SK-N-SH (cell line): ENCODE data around the gene MS4A15. TPM values are rescaled to one million over a fixed set of nuclear protein-coding genes. Genes with fewer than 3 reads are reported as not detected.

Experiments used
- CTCF ChIA-PET: fragments of 300-600, 350-600 bp; formaldehyde crosslinking; extraction: SDS; loops from one replicate; lab custom pipeline; 2021; lab: Yijun Ruan, JAX
- POLR2A ChIA-PET: fragments of 350-600 bp; sonication (Branson Sonifier 250); formaldehyde crosslinking; extraction: SDS; loops from one replicate; lab custom pipeline; 2020; ENCODE audit warnings: antibody characterized with exemption, inconsistent platforms; lab: Yijun Ruan, JAX
- DNase-seq: peaks from one replicate; pipeline ENCODE4 v3.0.0; 2012
- H2AFZ ChIP-seq: fragments of 200-600 bp; sonication (generic); 2 replicates; pipeline ENCODE4 v1.8.1; 2016; ENCODE audit warnings: antibody characterized with exemption, mild to moderate bottlenecking, low read depth
- H3F3A ChIP-seq: fragments of 200-600 bp; sonication (generic); replicated peaks from 2 replicates; pipeline ENCODE3; 2016; ENCODE audit warnings: antibody characterized with exemption, mild to moderate bottlenecking; ENCODE audit not compliant: insufficient read depth
- H3K27ac ChIP-seq, 2 experiments: fragments of 200-500 bp in 1 of 2; fragments of 200-600 bp in 1 of 2; sonication (Bioruptor generic) in 1 of 2; sonication (generic), shearing (Covaris generic) in 1 of 2; 2 replicates each; pipeline versions ENCODE4 v1.5.1 to v1.6.1; 2014 to 2016; ENCODE audit warnings: low read depth in 2 of 2, inconsistent platforms in 1 of 2, low read length in 1 of 2, mild to moderate bottlenecking in 1 of 2, mixed read lengths in 1 of 2
- H3K27me3 ChIP-seq: fragments of 200-600 bp; sonication (generic), shearing (Covaris generic); 2 replicates; pipeline ENCODE4 v1.6.1; 2016; ENCODE audit warnings: mixed run types; ENCODE audit not compliant: insufficient read depth
- H3K36me3 ChIP-seq, 2 experiments: fragments of 200-500 bp in 1 of 2; fragments of 200-600 bp in 1 of 2; sonication (Bioruptor generic) in 1 of 2; sonication (generic) in 1 of 2; replicated peaks in 1 of 2; 2 replicates each; pipeline versions ENCODE3 to v1.5.1; 2014 to 2016; ENCODE audit warnings: low read length in 1 of 2, mild to moderate bottlenecking in 1 of 2; ENCODE audit not compliant: insufficient read depth in 2 of 2, control insufficient read depth in 1 of 2
- H3K4me1 ChIP-seq, 2 experiments: fragments of 200-500 bp in 1 of 2; fragments of 200-600 bp in 1 of 2; sonication (Bioruptor generic) in 1 of 2; sonication (generic), shearing (Covaris generic) in 1 of 2; 2 replicates each; pipeline versions ENCODE4 v1.5.1 to v1.6.1; 2014 to 2016; ENCODE audit warnings: low read depth in 1 of 2, low read length in 1 of 2, mixed run types in 1 of 2; ENCODE audit not compliant: insufficient read depth in 2 of 2, control insufficient read depth in 1 of 2
- H3K4me2 ChIP-seq: fragments of 200-600 bp; sonication (generic), shearing (Covaris generic); 2 replicates; pipeline ENCODE4 v1.6.1; 2017; ENCODE audit warnings: mixed run types
- H3K4me3 ChIP-seq, 2 experiments: fragments of 200-500 bp in 1 of 2; fragments of 200-600 bp in 1 of 2; sonication (Bioruptor generic) in 1 of 2; sonication (generic), shearing (Covaris generic) in 1 of 2; 2 replicates each; pipeline versions ENCODE4 v1.5.1 to v1.8.1; 2014 to 2016; ENCODE audit warnings: low read depth in 2 of 2, inconsistent platforms in 1 of 2, low read length in 1 of 2, mild to moderate bottlenecking in 1 of 2, mixed read lengths in 1 of 2, moderate library complexity in 1 of 2
- H3K79me2 ChIP-seq: fragments of 200-600 bp; sonication (generic); 2 replicates; pipeline ENCODE4 v1.8.1; 2017; ENCODE audit warnings: mild to moderate bottlenecking; ENCODE audit not compliant: insufficient read depth
- H3K9ac ChIP-seq: fragments of 200-600 bp; sonication (generic); 2 replicates; pipeline ENCODE4 v1.6.1; 2017; ENCODE audit warnings: mixed run types
- H3K9me2 ChIP-seq: fragments of 200-600 bp; sonication (generic); 2 replicates; pipeline ENCODE4 v1.6.1; 2017; ENCODE audit warnings: mixed run types
- H3K9me3 ChIP-seq: fragments of 200-600 bp; sonication (generic); 2 replicates; pipeline ENCODE4 v1.6.1; 2017; ENCODE audit warnings: mixed run types, mild to moderate bottlenecking, moderate library complexity
- H4K20me1 ChIP-seq: fragments of 200-600 bp; sonication (generic); 2 replicates; pipeline ENCODE4 v1.6.1; 2017; ENCODE audit warnings: mild to moderate bottlenecking, mixed run types; ENCODE audit not compliant: insufficient read depth
- CHD2 ChIP-seq: fragments of 150-350 bp; IDR thresholded peaks from 2 replicates; pipeline ENCODE4 v1.6.1; 2018; ENCODE audit warnings: low read length; ENCODE audit not compliant: partially characterized antibody
- FOSL2 ChIP-seq: IDR thresholded peaks from 2 replicates; pipeline ENCODE4 v1.4.0; 2012; ENCODE audit warnings: low read depth, mild to moderate bottlenecking, moderate library complexity, borderline replicate concordance
- FOXJ3 ChIP-seq: sonication (generic); formaldehyde crosslinking; IDR thresholded peaks from 2 replicates; pipeline ENCODE4 v1.5.1; 2020; ENCODE audit warnings: mild to moderate bottlenecking, missing genetic modification reagents
- JUND ChIP-seq: IDR thresholded peaks from 2 replicates; pipeline ENCODE4 v1.4.0; 2012
- MEF2A ChIP-seq: IDR thresholded peaks from 2 replicates; pipeline ENCODE4 v1.4.0; 2012; ENCODE audit warnings: low read depth, borderline replicate concordance
- NRF1 ChIP-seq: IDR thresholded peaks from 2 replicates; pipeline ENCODE4 v1.6.1; 2012; ENCODE audit warnings: low read depth, mild to moderate bottlenecking, low read length
- POLR2AphosphoS5 ChIP-seq: IDR thresholded peaks from 2 replicates; pipeline ENCODE4 v1.6.1; 2012; ENCODE audit warnings: low read depth, low read length
- RAD21 ChIP-seq: IDR thresholded peaks from 2 replicates; pipeline ENCODE4 v1.6.1; 2012; ENCODE audit warnings: mild to moderate bottlenecking, low read length
- RFX5 ChIP-seq: IDR thresholded peaks from 2 replicates; pipeline ENCODE4 v1.6.1; 2012; ENCODE audit warnings: mild to moderate bottlenecking, improper control_type of control experiment, low read length
- RXRA ChIP-seq: IDR thresholded peaks from 2 replicates; pipeline ENCODE4 v1.4.0; 2012; ENCODE audit warnings: low read depth, mild to moderate bottlenecking, borderline replicate concordance
- SIN3A ChIP-seq: IDR thresholded peaks from 2 replicates; pipeline ENCODE4 v1.6.1; 2012; ENCODE audit warnings: low read depth, mild to moderate bottlenecking, low read length, moderate library complexity, borderline replicate concordance
- TAF1 ChIP-seq: IDR thresholded peaks from 2 replicates; pipeline ENCODE4 v1.6.1; 2012; ENCODE audit warnings: low read depth, mild to moderate bottlenecking, low read length, moderate library complexity, borderline replicate concordance
- TCF12 ChIP-seq: IDR thresholded peaks from 2 replicates; pipeline ENCODE4 v1.4.0; 2012
- TEAD4 ChIP-seq: IDR thresholded peaks from 2 replicates; pipeline ENCODE4 v1.4.0; 2012; ENCODE audit warnings: mild to moderate bottlenecking, borderline replicate concordance; ENCODE audit not compliant: insufficient read depth
- WGBS: methylation state at CpG from one replicate; pipeline ENCODE4 v1.1.6; 2017; ENCODE audit warnings: low lambda C conversion rate; 5-methylcytosine and 5-hydroxymethylcytosine counted together
- polyA plus RNA-seq, 3 experiments: library from polyadenylated mRNA; depleted of rRNA; stranded (reverse); fragments of >200 nt; gene quantifications; 2 replicates each; pipeline ENCODE4 v1.2.3, GENCODE V29; 2012
- TF ChIP-seq, protein P1 (sequence below): fragments of 150-350 bp; IDR thresholded peaks from 2 replicates; pipeline ENCODE4 v1.6.1; 2016; ENCODE audit warnings: mild to moderate bottlenecking, low read depth, low read length
- TF ChIP-seq, protein P2 (sequence below): IDR thresholded peaks from 2 replicates; pipeline ENCODE4 v1.4.0; 2012; ENCODE audit warnings: low read depth, borderline replicate concordance

The MS4A15 gene
- polyA plus RNA-seq, 1 of the 3 experiments (the other 2 are of a cell fraction), result not detected

DNA sequence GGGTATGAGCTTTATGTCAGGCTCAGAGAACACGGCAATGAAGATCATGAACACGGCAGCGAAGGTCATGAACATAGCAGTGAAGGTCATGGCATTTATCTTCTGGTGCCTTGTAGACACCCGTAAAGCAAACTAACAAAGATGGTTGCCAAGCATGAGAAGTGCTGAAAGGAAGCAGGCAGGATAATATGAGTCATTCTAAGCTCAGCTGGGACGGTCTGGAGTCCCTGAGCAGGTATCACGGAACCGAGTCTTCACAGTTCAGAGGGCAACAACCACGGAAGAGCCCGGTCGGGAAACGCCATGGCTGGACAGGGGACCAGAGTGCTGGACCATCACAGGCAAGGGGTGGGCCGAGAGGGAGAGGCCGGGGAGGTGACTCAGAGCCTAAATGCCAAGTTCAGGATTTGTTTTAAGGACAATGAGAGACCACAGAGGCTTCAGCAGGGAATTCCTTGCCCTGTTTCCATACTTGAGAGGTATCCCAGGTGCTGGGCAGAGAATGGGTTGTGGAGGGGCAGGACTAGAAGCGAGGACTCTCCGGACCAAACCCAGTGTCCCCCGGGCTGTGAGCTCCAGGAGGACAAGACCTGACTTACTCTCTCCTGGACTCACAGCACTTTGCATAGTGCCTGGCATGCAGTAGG, 15.3 kb downstream of the MS4A15 start:
- no peak for DNase-seq
- H3F3A ChIP-seq, result no peaks in the 10 kb centered on the region
- H2AFZ ChIP-seq, result no peak overlapping the region
- ChIA-PET CTCF (interaction anchor here (0.8 to 7.3 kb wide), 5 partner anchors 9 to 127 kb away, joined by 3 to 67 read pairs (median 5); no protein-coding TSS in a partner anchor), POLR2A (no interaction called here)
- H3K36me3 ChIP-seq, result no peaks in the 10 kb centered on the region
- peaks cover 5% of the 10 kb centered on the region; the same call in 1 of the 2 replicates for H3K27me3 ChIP-seq
- H3K9ac ChIP-seq, result no peak overlapping the region
- H3K9me3 ChIP-seq, result no peaks in the 10 kb centered on the region
- no peak overlapping the region for H3K4me3 ChIP-seq
- H3K4me1 ChIP-seq, result peaks cover under 1 to 3% of the 10 kb centered on the region in 2 experiments; a peak in 2 of 4 replicates
- TF ChIP-seq, protein P1, sequence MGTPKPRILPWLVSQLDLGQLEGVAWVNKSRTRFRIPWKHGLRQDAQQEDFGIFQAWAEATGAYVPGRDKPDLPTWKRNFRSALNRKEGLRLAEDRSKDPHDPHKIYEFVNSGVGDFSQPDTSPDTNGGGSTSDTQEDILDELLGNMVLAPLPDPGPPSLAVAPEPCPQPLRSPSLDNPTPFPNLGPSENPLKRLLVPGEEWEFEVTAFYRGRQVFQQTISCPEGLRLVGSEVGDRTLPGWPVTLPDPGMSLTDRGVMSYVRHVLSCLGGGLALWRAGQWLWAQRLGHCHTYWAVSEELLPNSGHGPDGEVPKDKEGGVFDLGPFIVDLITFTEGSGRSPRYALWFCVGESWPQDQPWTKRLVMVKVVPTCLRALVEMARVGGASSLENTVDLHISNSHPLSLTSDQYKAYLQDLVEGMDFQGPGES, result no peak
- TF ChIP-seq JUND, result no peak
- TF ChIP-seq RFX5, result no peak
- no peak for TF ChIP-seq SIN3A
- no peak for TF ChIP-seq POLR2AphosphoS5
- no peak for TF ChIP-seq RAD21
- TF ChIP-seq TEAD4, result no peak
- TF ChIP-seq RXRA, result no peak
- no peak for TF ChIP-seq FOXJ3
- no peak for TF ChIP-seq NRF1
- TF ChIP-seq MEF2A, result no peak
- TF ChIP-seq, protein P2, sequence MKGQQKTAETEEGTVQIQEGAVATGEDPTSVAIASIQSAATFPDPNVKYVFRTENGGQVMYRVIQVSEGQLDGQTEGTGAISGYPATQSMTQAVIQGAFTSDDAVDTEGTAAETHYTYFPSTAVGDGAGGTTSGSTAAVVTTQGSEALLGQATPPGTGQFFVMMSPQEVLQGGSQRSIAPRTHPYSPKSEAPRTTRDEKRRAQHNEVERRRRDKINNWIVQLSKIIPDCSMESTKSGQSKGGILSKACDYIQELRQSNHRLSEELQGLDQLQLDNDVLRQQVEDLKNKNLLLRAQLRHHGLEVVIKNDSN, result no peak
- no peak for TF ChIP-seq TAF1
- no peak for TF ChIP-seq CHD2
- no peak for TF ChIP-seq TCF12
- TF ChIP-seq FOSL2, result no peak
- WGBS, result 35% methylated on average over 16 of the region's 16 CpGs
- H3K27ac ChIP-seq, result no peak overlapping the region
- no peaks in the 10 kb centered on the region for H4K20me1 ChIP-seq
- no peaks in the 10 kb centered on the region for H3K9me2 ChIP-seq
- no peak overlapping the region for H3K4me2 ChIP-seq
- H3K79me2 ChIP-seq, result no peaks in the 10 kb centered on the region

DNA sequence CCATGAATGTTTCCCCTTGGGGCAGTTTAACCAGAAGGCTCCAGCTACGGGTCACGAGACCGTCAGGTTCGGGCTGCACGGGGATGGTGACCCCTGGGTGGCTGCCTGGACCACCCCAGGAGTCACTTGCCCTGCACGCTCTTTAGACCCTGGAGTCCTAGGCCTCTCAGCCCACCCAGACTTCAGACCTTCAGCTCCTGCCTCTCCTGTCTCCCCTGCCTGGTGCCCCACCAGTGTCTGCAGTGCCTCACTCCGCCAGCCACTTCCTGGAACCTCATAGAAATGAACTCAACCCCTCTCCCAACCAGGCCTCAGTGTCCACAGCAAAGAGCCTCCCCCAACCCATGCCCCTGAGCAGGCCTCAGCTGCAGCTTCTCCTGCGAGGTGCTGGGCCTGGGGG, 16.0 kb downstream of the MS4A15 start:
- no peak for DNase-seq
- peaks cover 3 to 6% of the 10 kb centered on the region in 2 experiments; a peak in 2 of 4 replicates for H3K4me1 ChIP-seq
- ChIA-PET CTCF (interaction anchor here (1.4 to 7.3 kb wide), 4 partner anchors 9 to 127 kb away, joined by 5 to 67 read pairs (median 6); no protein-coding TSS in a partner anchor), POLR2A (no interaction called here)
- no peak overlapping the region for H3K9ac ChIP-seq
- H4K20me1 ChIP-seq, result no peaks in the 10 kb centered on the region
- H3K27me3 ChIP-seq, result no peaks in the 10 kb centered on the region; the same call in 1 of the 2 replicates
- H3K27ac ChIP-seq, result no peak overlapping the region
- H3K9me3 ChIP-seq, result no peaks in the 10 kb centered on the region
- no peaks in the 10 kb centered on the region for H3K36me3 ChIP-seq
- WGBS, result 21% methylated on average over 2 of the region's 8 CpGs
- TF ChIP-seq TEAD4 (no peak), FOXJ3 (no peak)
- no peaks in the 10 kb centered on the region for H3K79me2 ChIP-seq
- H3K4me3 ChIP-seq, result no peak overlapping the region
- H2AFZ ChIP-seq, result no peak overlapping the region
- no peak overlapping the region for H3K4me2 ChIP-seq
- H3K9me2 ChIP-seq, result no peaks in the 10 kb centered on the region
- no peaks in the 10 kb centered on the region for H3F3A ChIP-seq
